Natural killer cell treated with Interleukin-12 subunit alpha and Interleukin-12 subunit beta and Interleukin-15 and Interleukin-18, amount 100 ng/mL, for 72 hours (primary cell): ENCODE measurements around the gene SFMBT2. TPM values are rescaled to one million over a fixed set of nuclear protein-coding genes. Genes with fewer than 3 reads are reported as not detected.
A peak's percentile ranks its signal among the peaks of the same experiment; 100 is the strongest.

Experiments used
- ATAC-seq, 2 donors: fragments of 150-1000 bp; cut with Tn5 transposase in 1 of 2; sonication (Bioruptor Pico), chemical (Tn5 transposase) in 1 of 2; 2 replicates each; pipeline ENCODE4 v1.10.0; 2021
- DNase-seq: peaks from one replicate; pipeline ENCODE4 v3.0.0; 2022; ENCODE audit warnings: low spot score
- H3K27ac Mint-ChIP-seq, 2 donors: 1 replicate in 1 of 2; 2 replicates in 1 of 2; pipeline ENCODE4 v1.8.0; 2022; ENCODE audit warnings: mixed read lengths in 2 of 2, mild to moderate bottlenecking in 1 of 2, moderate library complexity in 1 of 2
- H3K27me3 Mint-ChIP-seq, 2 donors: 1 replicate in 1 of 2; 2 replicates in 1 of 2; pipeline ENCODE4 v1.8.0; 2022; ENCODE audit warnings: mixed read lengths in 2 of 2
- H3K36me3 Mint-ChIP-seq: one replicate; pipeline ENCODE4 v1.8.0; 2022; ENCODE audit warnings: mixed read lengths
- H3K4me1 Mint-ChIP-seq, 2 donors: 1 replicate in 1 of 2; 2 replicates in 1 of 2; pipeline ENCODE4 v1.8.0; 2022; ENCODE audit warnings: low read depth in 2 of 2, mixed read lengths in 2 of 2, mild to moderate bottlenecking in 1 of 2
- H3K4me3 Mint-ChIP-seq: one replicate; pipeline ENCODE4 v1.8.0; 2022; ENCODE audit warnings: mixed read lengths
- H3K9me3 Mint-ChIP-seq: 2 replicates; pipeline ENCODE4 v1.8.0; 2022; ENCODE audit warnings: mixed read lengths
- total RNA-seq, 2 donors: library from RNA; stranded (reverse); gene quantifications; one replicate each; pipeline ENCODE4 v1.2.3, GENCODE V29; 2022

The SFMBT2 gene
- total RNA-seq, 2 donors from 2014 or later = 94.9 to 101 TPM

DNA sequence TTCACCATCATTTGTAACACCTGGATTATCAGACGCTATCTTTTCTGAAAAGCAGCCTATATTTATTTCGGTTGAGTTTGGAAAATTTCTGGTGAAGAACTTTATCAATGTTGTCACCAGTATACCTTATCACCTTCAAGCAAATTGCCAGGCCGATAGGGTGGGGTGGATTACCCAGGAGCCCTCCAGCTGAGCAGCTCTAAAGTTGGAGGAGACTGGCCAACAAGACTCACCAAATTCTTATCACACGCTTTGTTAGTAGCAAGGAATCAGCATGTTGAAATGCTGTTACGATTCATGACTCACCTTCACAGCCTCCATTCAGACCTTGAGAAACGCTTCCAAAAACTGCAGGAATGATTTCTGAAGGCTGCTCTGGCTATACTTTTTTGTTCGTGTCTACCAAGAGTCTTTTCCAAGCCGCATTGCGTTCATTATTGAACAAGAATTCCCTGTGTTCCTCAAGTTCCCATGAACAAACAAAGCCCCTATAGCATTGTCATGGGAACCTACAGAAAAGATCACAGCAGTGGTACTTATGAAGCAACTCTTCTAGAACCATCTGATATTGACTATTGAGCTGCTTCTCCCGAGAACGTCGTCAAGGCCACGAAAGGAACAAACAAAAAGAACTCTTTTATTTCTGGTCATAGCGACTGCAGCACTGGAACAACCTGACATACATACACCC, 291.4 kb downstream of the SFMBT2 start:
- Mint-ChIP-seq H3K4me1 (peaks cover 21 to 41% of the 10 kb centered on the region in 2 donors), H3K36me3 (no peaks in the 10 kb centered on the region), H3K27ac (peak overlapping the region in 1 of 2 donors; percentile 61), H3K9me3 (no peaks in the 10 kb centered on the region), H3K4me3 (no peak overlapping the region), H3K27me3 (no peaks in the 10 kb centered on the region)
- DNase-seq (no peak), ATAC-seq (no peak)

DNA sequence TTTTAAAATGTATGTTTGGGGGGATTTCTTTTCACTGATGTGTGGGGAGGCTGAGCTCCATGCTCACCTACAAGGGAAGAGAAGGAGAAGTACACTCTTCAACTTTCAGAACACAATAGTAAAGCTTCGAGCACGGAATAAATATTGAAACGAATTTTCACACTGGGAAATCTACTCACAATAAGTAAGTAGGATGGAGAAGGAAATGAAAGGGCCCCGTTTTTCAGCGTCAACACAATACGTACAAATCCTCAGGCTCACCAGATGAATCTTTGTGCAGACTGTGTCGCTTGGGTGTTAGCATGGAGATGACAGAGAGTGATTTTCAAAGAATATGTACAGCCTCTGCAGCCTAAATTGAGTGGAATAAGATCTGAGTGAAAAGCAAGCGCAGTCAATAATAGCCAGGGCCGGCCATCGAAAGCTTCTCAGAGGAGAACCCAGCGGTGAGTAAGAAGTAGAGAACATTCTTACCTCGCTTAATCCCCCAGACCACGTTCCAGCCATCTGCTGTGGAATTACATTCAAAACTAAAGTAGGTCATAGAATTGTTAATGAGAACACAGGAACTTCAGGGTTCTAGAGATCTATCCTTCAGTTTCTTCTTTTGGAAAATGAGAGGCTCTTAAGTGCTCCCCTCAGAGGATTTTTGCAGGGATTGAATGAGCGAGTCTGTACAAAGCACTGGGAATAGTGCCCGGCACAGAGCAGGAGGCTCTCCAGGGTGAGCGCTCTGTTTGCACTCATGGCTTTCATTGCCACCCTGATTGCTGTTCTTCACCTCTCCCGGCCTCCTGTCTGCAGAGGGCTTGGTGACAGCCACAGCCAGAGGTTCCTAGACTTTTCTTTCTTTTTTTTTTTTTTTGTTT, 292.8 kb downstream of the SFMBT2 start:
- H3K9me3 Mint-ChIP-seq = no peaks in the 10 kb centered on the region
- no peaks in the 10 kb centered on the region for H3K27me3 Mint-ChIP-seq
- no peaks in the 10 kb centered on the region for H3K36me3 Mint-ChIP-seq
- DNase-seq (no peak), ATAC-seq (no peak)
- no peak overlapping the region for H3K4me3 Mint-ChIP-seq
- H3K4me1 Mint-ChIP-seq = peaks cover 15 to 28% of the 10 kb centered on the region in 2 donors
- H3K27ac Mint-ChIP-seq = peak overlapping the region in 1 of 2 donors; percentile 22

DNA sequence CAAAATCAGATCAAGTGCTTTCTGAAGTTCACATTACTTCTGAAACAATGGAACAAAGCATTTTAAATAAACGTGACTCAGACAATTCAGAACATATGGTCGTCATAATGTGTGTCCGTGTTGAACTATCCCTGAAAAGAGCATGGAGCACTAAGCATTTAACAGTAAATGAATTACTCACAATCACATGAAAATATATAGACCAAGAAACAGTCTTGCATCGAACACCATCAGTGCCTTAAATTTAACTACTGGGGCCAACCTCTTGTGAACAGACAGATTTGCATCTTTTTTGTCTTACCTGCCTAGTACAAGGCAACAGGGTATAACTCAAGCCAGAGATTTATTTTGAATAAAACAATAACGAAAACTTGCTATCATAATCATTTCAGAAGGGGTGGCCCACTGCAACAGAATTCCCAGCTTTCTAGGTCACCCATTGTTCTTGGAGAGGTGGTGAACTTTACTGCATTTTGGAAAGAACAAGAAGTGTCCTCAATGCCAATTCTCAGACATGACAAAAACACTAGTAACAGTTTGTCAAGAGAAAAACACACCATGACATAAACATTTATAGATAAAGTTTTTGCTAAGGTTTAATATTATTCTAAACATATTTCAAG, 293.5 kb downstream of the SFMBT2 start:
- no peaks in the 10 kb centered on the region for H3K27me3 Mint-ChIP-seq
- ATAC-seq (no peak), DNase-seq (no peak)
- no peaks in the 10 kb centered on the region for H3K36me3 Mint-ChIP-seq
- peaks cover 13 to 22% of the 10 kb centered on the region in 2 donors for H3K4me1 Mint-ChIP-seq
- no peak overlapping the region for H3K4me3 Mint-ChIP-seq
- H3K27ac Mint-ChIP-seq = peak overlapping the region in 1 of 2 donors; percentile 22
- H3K9me3 Mint-ChIP-seq = no peaks in the 10 kb centered on the region

DNA sequence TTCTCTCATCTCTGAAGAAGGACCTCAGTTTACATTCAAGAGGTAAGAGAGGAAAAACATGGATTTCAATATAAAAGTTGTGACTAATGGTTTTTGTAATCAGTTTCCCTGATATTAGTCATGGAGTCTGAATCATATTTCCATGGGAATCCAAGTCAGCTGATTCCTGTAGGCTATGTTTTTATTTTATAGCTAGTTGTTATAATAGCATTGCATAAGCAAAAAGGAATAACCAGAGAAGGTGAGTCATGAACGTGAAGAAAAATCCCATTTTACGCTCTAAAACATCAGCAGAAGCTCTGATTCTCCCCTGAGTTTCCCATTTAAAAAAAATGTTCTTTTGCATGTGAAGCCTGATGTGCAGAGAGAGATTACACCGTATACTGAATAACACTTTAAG, 299.3 kb downstream of the SFMBT2 start:
- H3K4me3 Mint-ChIP-seq = no peak overlapping the region
- no peak for DNase-seq
- H3K27ac Mint-ChIP-seq = no peak overlapping the region
- H3K36me3 Mint-ChIP-seq = peaks cover 6% of the 10 kb centered on the region
- no peak for ATAC-seq
- peaks cover 13 to 19% of the 10 kb centered on the region in 2 donors for H3K4me1 Mint-ChIP-seq
- peaks cover 6% of the 10 kb centered on the region for H3K9me3 Mint-ChIP-seq
- H3K27me3 Mint-ChIP-seq = no peaks in the 10 kb centered on the region

DNA sequence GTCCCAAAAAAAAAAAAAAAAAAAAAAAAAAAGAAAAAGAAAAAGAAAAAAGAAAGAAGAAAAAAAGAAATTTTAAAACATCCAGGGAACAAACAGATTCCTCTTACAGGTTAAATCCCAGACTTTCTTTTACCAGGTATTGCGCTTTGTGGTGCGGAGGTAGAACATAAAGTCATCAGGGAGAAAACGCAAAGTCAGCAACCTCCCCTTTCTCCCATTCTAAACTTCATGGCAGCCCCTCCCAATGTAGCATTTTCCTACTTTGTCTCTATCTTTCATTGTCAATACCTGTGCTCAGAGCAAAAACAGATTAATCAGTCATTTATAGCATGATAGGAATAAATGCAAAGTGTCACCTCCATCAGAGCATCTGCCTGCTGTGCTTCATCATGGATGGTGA, 299.7 kb downstream of the SFMBT2 start:
- peaks cover 6% of the 10 kb centered on the region for H3K36me3 Mint-ChIP-seq
- H3K4me1 Mint-ChIP-seq = peaks cover 13 to 19% of the 10 kb centered on the region in 2 donors
- peaks cover 6% of the 10 kb centered on the region for H3K9me3 Mint-ChIP-seq
- no peak overlapping the region for H3K27ac Mint-ChIP-seq
- H3K4me3 Mint-ChIP-seq = no peak overlapping the region
- H3K27me3 Mint-ChIP-seq = no peaks in the 10 kb centered on the region
- ATAC-seq (no peak), DNase-seq (no peak)
